Measurements from ENCODE around the gene ARFGAP3.

DNA sequence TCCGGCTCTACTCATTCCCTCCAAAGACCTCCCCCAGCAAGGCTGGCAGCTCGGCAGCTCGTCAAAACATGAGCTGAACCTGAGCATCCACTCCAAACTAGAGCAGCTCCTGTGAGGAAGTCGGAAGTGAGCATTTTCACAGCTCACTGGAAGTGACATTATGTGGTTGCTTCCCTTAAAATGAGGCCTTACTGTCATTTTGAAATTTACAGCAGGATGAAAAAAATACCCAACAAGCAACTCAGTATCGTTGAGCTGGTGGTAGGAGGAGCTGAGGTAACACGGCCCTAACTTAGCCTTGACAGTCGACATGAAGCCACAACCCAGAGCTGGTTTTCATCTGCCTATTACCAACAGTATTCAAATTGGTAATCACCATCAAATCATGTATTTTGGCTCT, 38.0 kb upstream of the ARFGAP3 start:
- TF ChIP-seq CTCF (IDR thresholded peaks at IDR 0.05) (no peak), POLR2A (IDR thresholded peaks at IDR 0.05) (no peak)

Data from gastroesophageal sphincter (tissue), 3 donors.